IMR-90 (cell line): ENCODE data around the gene THRB. TPM values are rescaled to one million over a fixed set of nuclear protein-coding genes. Genes with fewer than 3 reads are reported as not detected.

Experiments
- ATAC-seq: fragments of 200-7000 bp; cut with Tn5 transposase; 2 replicates; pipeline ENCODE4 v1.9.1; 2020; ENCODE audit warnings: low read depth, mild to moderate bottlenecking, moderate library complexity
- BruUV-seq: library from RNA; stranded (reverse); fragments of 400-500 nt; replicated peaks from 2 replicates; lab custom pipeline; 2021; lab: Mats Ljungman, UMichigan
- CTCF ChIA-PET: fragments of 300-600 bp; formaldehyde crosslinking; extraction: SDS; loops from one replicate; lab custom pipeline; 2021; ENCODE audit warnings: antibody characterized with exemption; lab: Yijun Ruan, JAX
- POLR2A ChIA-PET: fragments of 300-600 bp; sonication (Branson Sonifier 250); formaldehyde crosslinking; loops from one replicate; lab custom pipeline; 2022; ENCODE audit warnings: antibody characterized with exemption; ENCODE audit not compliant: unreplicated experiment; lab: Charles Lee
- DNase-seq: peaks from one replicate; pipeline ENCODE4 v3.0.0; 2013
- H2AFZ ChIP-seq: replicated peaks from 2 replicates; pipeline ENCODE3; 2013; ENCODE audit warnings: low read length, mild to moderate bottlenecking; ENCODE audit not compliant: poor library complexity
- H2AK5ac ChIP-seq: 2 replicates; pipeline ENCODE4 v1.6.1; 2013; ENCODE audit warnings: low read depth, low read length, inconsistent platforms
- H2AK9ac ChIP-seq: replicated peaks from 2 replicates; pipeline ENCODE3; 2013; ENCODE audit warnings: mild to moderate bottlenecking, low read depth, low read length, moderate library complexity; ENCODE audit not compliant: poor library complexity
- H2BK120ac ChIP-seq: 2 replicates; pipeline ENCODE4 v1.6.1; 2013; ENCODE audit warnings: low read depth, low read length, inconsistent platforms
- H2BK15ac ChIP-seq: 3 replicates; pipeline ENCODE4 v1.6.1; 2013; ENCODE audit warnings: low read depth, low read length, inconsistent platforms
- H2BK20ac ChIP-seq: 2 replicates; pipeline ENCODE4 v1.6.1; 2013; ENCODE audit warnings: low read depth, mild to moderate bottlenecking, inconsistent platforms, low read length, moderate library complexity
- H2BK5ac ChIP-seq: 2 replicates; pipeline ENCODE4 v1.6.1; 2013; ENCODE audit warnings: mild to moderate bottlenecking, low read depth, low read length, inconsistent platforms; ENCODE audit not compliant: poor library complexity, severe bottlenecking
- H3K14ac ChIP-seq: replicated peaks from 2 replicates; pipeline ENCODE4 v1.6.1; 2013; ENCODE audit warnings: low read depth, low read length, inconsistent platforms
- H3K18ac ChIP-seq: 2 replicates; pipeline ENCODE4 v1.6.1; 2013; ENCODE audit warnings: low read depth, low read length, control low read depth
- H3K23ac ChIP-seq: 2 replicates; pipeline ENCODE4 v1.6.1; 2013; ENCODE audit warnings: low read depth, low read length, inconsistent platforms
- H3K27ac ChIP-seq: 2 replicates; pipeline ENCODE4 v1.5.1; 2013; ENCODE audit warnings: mild to moderate bottlenecking, control low read depth, low read length; ENCODE audit not compliant: insufficient read depth
- H3K27me3 ChIP-seq: 2 replicates; pipeline ENCODE4 v1.6.1; 2013; ENCODE audit warnings: low read length; ENCODE audit not compliant: control insufficient read depth, insufficient read depth
- H3K36me3 ChIP-seq: 2 replicates; pipeline ENCODE4 v1.6.1; 2013; ENCODE audit warnings: low read length, mixed read lengths; ENCODE audit not compliant: control insufficient read depth, insufficient read depth
- H3K4ac ChIP-seq: 2 replicates; pipeline ENCODE4 v1.6.1; 2013; ENCODE audit warnings: low read depth, low read length, inconsistent platforms
- H3K4me1 ChIP-seq: 2 replicates; pipeline ENCODE4 v1.6.1; 2013; ENCODE audit warnings: low read length, mixed read lengths; ENCODE audit not compliant: control insufficient read depth, insufficient read depth
- H3K4me2 ChIP-seq: 2 replicates; pipeline ENCODE4 v1.6.1; 2013; ENCODE audit warnings: low read depth, mild to moderate bottlenecking, control low read depth, low read length, moderate library complexity
- H3K4me3 ChIP-seq: 2 replicates; pipeline ENCODE4 v1.5.1; 2013; ENCODE audit warnings: low read depth, mild to moderate bottlenecking, control low read depth, low read length, moderate library complexity; ENCODE audit not compliant: insufficient read depth
- H3K56ac ChIP-seq: 2 replicates; pipeline ENCODE4 v1.6.1; 2013; ENCODE audit warnings: low read length, inconsistent platforms; ENCODE audit not compliant: insufficient read depth; ENCODE audit errors: extremely low read depth
- H3K79me1 ChIP-seq, 2 experiments: 2 replicates each; pipeline ENCODE4 v1.6.1; 2013; ENCODE audit warnings: low read length in 2 of 2, inconsistent platforms in 1 of 2, low read depth in 1 of 2
- H3K9ac ChIP-seq: 2 replicates; pipeline ENCODE4 v1.6.1; 2013; ENCODE audit warnings: low read depth, low read length, control low read depth
- H3K9me1 ChIP-seq: 2 replicates; pipeline ENCODE4 v1.6.1; 2013; ENCODE audit warnings: low read length, inconsistent platforms; ENCODE audit not compliant: insufficient read depth
- H3K9me3 ChIP-seq: 2 replicates; pipeline ENCODE4 v1.6.1; 2013; ENCODE audit warnings: low read length; ENCODE audit not compliant: control insufficient read depth, insufficient read depth
- H4K20me1 ChIP-seq: 2 replicates; pipeline ENCODE4 v1.6.1; 2013; ENCODE audit warnings: low read length, inconsistent platforms; ENCODE audit not compliant: insufficient read depth
- H4K5ac ChIP-seq: 2 replicates; pipeline ENCODE4 v1.6.1; 2013; ENCODE audit warnings: mild to moderate bottlenecking, low read depth, low read length, control low read depth
- H4K8ac ChIP-seq, 2 experiments: 2 replicates each; pipeline ENCODE4 v1.6.1; 2013; ENCODE audit warnings: low read depth in 2 of 2, low read length in 2 of 2, control low read depth in 1 of 2, inconsistent platforms in 1 of 2
- H4K91ac ChIP-seq: 2 replicates; pipeline ENCODE4 v1.6.1; 2013; ENCODE audit warnings: low read depth, low read length, inconsistent platforms; ENCODE audit not compliant: insufficient read depth
- BHLHE40 ChIP-seq: fragments of 150-350 bp; IDR thresholded peaks from 2 replicates; pipeline ENCODE4 v1.6.1; 2016; ENCODE audit warnings: mild to moderate bottlenecking, low read depth, low read length
- CEBPB ChIP-seq: IDR thresholded peaks from 2 replicates; pipeline ENCODE4 v1.6.1; 2012; ENCODE audit warnings: low read depth, low read length, improper control_type of control experiment
- CHD1 ChIP-seq: IDR thresholded peaks from 2 replicates; pipeline ENCODE4 v1.6.1; 2012; ENCODE audit warnings: low read depth, low read length, improper control_type of control experiment
- MAFK ChIP-seq: IDR thresholded peaks from 2 replicates; pipeline ENCODE4 v1.6.1; 2012; ENCODE audit warnings: low read depth, low read length, improper control_type of control experiment
- MAZ ChIP-seq: IDR thresholded peaks from 2 replicates; pipeline ENCODE4 v1.6.1; 2012; ENCODE audit warnings: low read depth, mild to moderate bottlenecking, low read length, improper control_type of control experiment, moderate library complexity, borderline replicate concordance
- MXI1 ChIP-seq: IDR thresholded peaks from 2 replicates; pipeline ENCODE4 v1.6.1; 2012; ENCODE audit warnings: low read depth, mild to moderate bottlenecking, low read length, moderate library complexity, borderline replicate concordance
- POLR2A ChIP-seq: IDR thresholded peaks from 2 replicates; pipeline ENCODE4 v1.6.1; 2012; ENCODE audit warnings: mild to moderate bottlenecking, low read depth, low read length
- RCOR1 ChIP-seq: IDR thresholded peaks from 2 replicates; pipeline ENCODE4 v1.6.1; 2012; ENCODE audit warnings: mild to moderate bottlenecking, low read length, improper control_type of control experiment; ENCODE audit not compliant: insufficient replicate concordance
- RFX5 ChIP-seq: IDR thresholded peaks from 2 replicates; pipeline ENCODE4 v1.8.0; 2012; ENCODE audit warnings: low read depth, mild to moderate bottlenecking, low read length, moderate library complexity
- SMC3 ChIP-seq: fragments of 150-350 bp; IDR thresholded peaks from 2 replicates; pipeline ENCODE4 v1.6.1; 2016; ENCODE audit warnings: low read depth, mild to moderate bottlenecking, antibody characterized with exemption, low read length, moderate library complexity
- WGBS, 2 experiments: methylation state at CpG; one replicate each; pipeline versions ENCODE4 v1.1.5 to v1.1.7; 2013; ENCODE audit warnings: missing lambda C conversion rate in 2 of 2; ENCODE audit not compliant: insufficient read length in 1 of 2; ENCODE audit errors: extremely low coverage in 2 of 2; 5-methylcytosine and 5-hydroxymethylcytosine counted together
- dilution Hi-C: fragments of 300-500 bp; cut with HindIII; formaldehyde crosslinking; loops from one replicate; pipeline ENCODE4 v1.14.3; 2018; ENCODE audit warnings: low sequenced_read_pairs; ENCODE audit not compliant: unreplicated experiment
- in situ Hi-C: fragments of 300-500 bp; cut with MboI; formaldehyde crosslinking; loops from 3 replicates; pipeline ENCODE4 v1.14.3; 2019; ENCODE audit warnings: low sequenced_read_pairs, inconsistent platforms, mixed read lengths
- intact Hi-C: fragments of 100-400 bp; cut with micrococcal nuclease; formaldehyde crosslinking; loops from 2 replicates; pipeline ENCODE4 v1.10.0; 2022
- polyA plus RNA-seq, 3 experiments: library from polyadenylated mRNA; depleted of rRNA; stranded (reverse); fragments of >200 nt; gene quantifications; 2 replicates each; pipeline ENCODE4 v1.2.3, GENCODE V29; 2012; ENCODE audit warnings: low replicate concordance in 1 of 3
- total RNA-seq: library from RNA; depleted of rRNA; stranded (reverse); fragments of >200 nt; gene quantifications from 2 replicates; pipeline ENCODE4 v1.2.3, GENCODE V29; 2012
- TF ChIP-seq, protein P1 (sequence below): fragments of 150-350 bp; IDR thresholded peaks from 2 replicates; pipeline ENCODE4 v1.6.1; 2016; ENCODE audit warnings: low read depth, mild to moderate bottlenecking, low read length, moderate library complexity, borderline replicate concordance
- TF ChIP-seq, protein P2 (sequence below): conservative IDR thresholded peaks from 2 replicates; pipeline ENCODE4 v1.5.1; 2012; ENCODE audit warnings: mild to moderate bottlenecking, low read depth, low read length, improper control_type of control experiment

The THRB gene
- total and polyA plus RNA-seq, 2 of the 4 experiments (the other 2 are of a cell fraction): under 0.01 TPM; not detected in 1

DNA sequence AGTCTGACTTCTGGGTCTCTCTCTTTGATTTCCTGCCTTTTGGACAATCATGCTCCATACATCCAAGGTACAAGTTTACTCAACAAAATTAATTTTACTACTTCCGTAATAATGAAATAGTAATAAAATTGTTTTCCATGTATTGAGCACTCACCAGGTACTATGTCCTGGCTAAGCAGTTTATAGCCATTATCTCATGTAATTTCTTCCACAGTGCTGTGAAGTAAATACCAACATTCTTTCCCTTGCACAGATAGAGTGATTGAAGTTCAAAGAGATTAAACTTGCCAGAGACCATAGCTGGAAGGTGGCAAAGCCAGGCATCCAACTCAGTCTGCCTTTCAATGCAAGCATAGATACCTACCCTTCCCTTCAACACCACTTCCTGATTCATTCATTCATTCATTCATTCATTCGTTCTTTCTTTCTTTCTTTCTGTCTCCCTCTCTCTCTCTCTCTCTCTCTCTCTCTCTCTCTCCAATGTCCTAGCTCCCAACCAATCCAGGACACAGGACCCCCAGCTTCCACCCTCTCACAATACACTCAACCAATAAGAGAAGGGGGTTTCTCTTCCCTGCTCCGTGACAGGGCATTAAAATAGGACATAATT lies 12.4 kb downstream of the THRB start:
- Histone ChIP-seq H3K36me3 (no peaks in the 10 kb centered on the region), H3K18ac (no peak overlapping the region), H2BK20ac (no peak overlapping the region), H2BK5ac (no peak overlapping the region), H3K23ac (no peak overlapping the region), H3K9ac (no peak overlapping the region), H4K20me1 (no peaks in the 10 kb centered on the region), H4K8ac (no peak overlapping the region), H2BK15ac (no peak overlapping the region), H3K4me1 (no peaks in the 10 kb centered on the region), H3K4me3 (no peak overlapping the region), H3K56ac (no peak overlapping the region), H4K5ac (no peak overlapping the region), H3K27ac (no peak overlapping the region), H2AFZ (no peak overlapping the region), H2AK9ac (no peak overlapping the region), H2BK120ac (no peak overlapping the region), H3K79me1 (no peaks in the 10 kb centered on the region), H3K9me3 (no peaks in the 10 kb centered on the region), H3K27me3 (no peaks in the 10 kb centered on the region), H3K9me1 (no peaks in the 10 kb centered on the region), H4K91ac (no peak overlapping the region), H3K4ac (no peak overlapping the region), H3K14ac (no peak overlapping the region), H2AK5ac (no peak overlapping the region), H3K4me2 (no peak overlapping the region)
- ATAC-seq (no peak), DNase-seq (no peak)
- intact Hi-C loops (no loop called here), in situ Hi-C loops (no loop called here), dilution Hi-C loops (no loop called here)
- WGBS, 2 experiments: no CpG with 5 or more reads among the region's 3 CpGs
- TF ChIP-seq POLR2A (no peak), SMC3 (no peak), BHLHE40 (no peak), RFX5 (no peak), RCOR1 (no peak), MXI1 (no peak), MAFK (no peak), MAZ (no peak), CHD1 (no peak), CEBPB (no peak)
- TF ChIP-seq, protein P1, sequence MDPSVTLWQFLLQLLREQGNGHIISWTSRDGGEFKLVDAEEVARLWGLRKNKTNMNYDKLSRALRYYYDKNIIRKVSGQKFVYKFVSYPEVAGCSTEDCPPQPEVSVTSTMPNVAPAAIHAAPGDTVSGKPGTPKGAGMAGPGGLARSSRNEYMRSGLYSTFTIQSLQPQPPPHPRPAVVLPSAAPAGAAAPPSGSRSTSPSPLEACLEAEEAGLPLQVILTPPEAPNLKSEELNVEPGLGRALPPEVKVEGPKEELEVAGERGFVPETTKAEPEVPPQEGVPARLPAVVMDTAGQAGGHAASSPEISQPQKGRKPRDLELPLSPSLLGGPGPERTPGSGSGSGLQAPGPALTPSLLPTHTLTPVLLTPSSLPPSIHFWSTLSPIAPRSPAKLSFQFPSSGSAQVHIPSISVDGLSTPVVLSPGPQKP: no peak
- TF ChIP-seq, protein P2, sequence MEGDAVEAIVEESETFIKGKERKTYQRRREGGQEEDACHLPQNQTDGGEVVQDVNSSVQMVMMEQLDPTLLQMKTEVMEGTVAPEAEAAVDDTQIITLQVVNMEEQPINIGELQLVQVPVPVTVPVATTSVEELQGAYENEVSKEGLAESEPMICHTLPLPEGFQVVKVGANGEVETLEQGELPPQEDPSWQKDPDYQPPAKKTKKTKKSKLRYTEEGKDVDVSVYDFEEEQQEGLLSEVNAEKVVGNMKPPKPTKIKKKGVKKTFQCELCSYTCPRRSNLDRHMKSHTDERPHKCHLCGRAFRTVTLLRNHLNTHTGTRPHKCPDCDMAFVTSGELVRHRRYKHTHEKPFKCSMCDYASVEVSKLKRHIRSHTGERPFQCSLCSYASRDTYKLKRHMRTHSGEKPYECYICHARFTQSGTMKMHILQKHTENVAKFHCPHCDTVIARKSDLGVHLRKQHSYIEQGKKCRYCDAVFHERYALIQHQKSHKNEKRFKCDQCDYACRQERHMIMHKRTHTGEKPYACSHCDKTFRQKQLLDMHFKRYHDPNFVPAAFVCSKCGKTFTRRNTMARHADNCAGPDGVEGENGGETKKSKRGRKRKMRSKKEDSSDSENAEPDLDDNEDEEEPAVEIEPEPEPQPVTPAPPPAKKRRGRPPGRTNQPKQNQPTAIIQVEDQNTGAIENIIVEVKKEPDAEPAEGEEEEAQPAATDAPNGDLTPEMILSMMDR: no peak
- ChIA-PET CTCF (no interaction called here), POLR2A (no interaction called here)
- no TSS peak for BruUV-seq
